Measurements from ENCODE around the gene GAREM1. TPM values are rescaled to one million over a fixed set of nuclear protein-coding genes. Genes with fewer than 3 reads are reported as not detected.

The GAREM1 gene
- total RNA-seq, 1 experiment from 2014 or later = 4.7 TPM

GRCh38 chr18:32393407-32393806 is 77.3 kb downstream of the GAREM1 start:
- CTCF ChIA-PET = no interaction called here
- in situ Hi-C loops (cut with HindIII; ENCODE audit: low pct_unique_long_range_greater_than_20kb, low sequenced_read_pairs) = no loop called here
- POLR2A ChIA-PET = no interaction called here

GRCh38 chr18:32391126-32391525 is 79.6 kb downstream of the GAREM1 start:
- DNase-seq (ENCODE audit: low read depth, low spot score) (no peak), ATAC-seq (no peak)
- Histone ChIP-seq H3K36me3 (ENCODE audit: control insufficient read depth, insufficient read depth, low read length) (no peaks in the 10 kb centered on the region), H3K4me3 (ENCODE audit: low read depth in 2 of 2, low read length in 2 of 2) (no peak overlapping the region), H3K27ac (ENCODE audit: low read length) (no peak overlapping the region), H3K9me3 (ENCODE audit: control insufficient read depth, insufficient read depth, low read depth, low read length) (no peaks in the 10 kb centered on the region; the same call in 1 of the 2 replicates), H3K4me1 (ENCODE audit: control insufficient read depth, insufficient read depth, low read length) (no peaks in the 10 kb centered on the region), H3K27me3 (ENCODE audit: control insufficient read depth, insufficient read depth, low read length) (no peaks in the 10 kb centered on the region)
- intact Hi-C loops (cut with micrococcal nuclease; ENCODE audit: unreplicated experiment) = loop anchor here (10.0 kb wide), 1 partner anchor 64 kb away; no protein-coding TSS in a partner anchor
- no TSS peak for BruUV-seq (replicated peaks)
- in situ Hi-C loops (cut with HindIII; ENCODE audit: low pct_unique_long_range_greater_than_20kb, low sequenced_read_pairs) = no loop called here
- TF ChIP-seq REST (IDR thresholded peaks at IDR 0.05; ENCODE audit: insufficient read depth in 1 of 2, low read depth in 2 of 2, low read length in 1 of 2) = no peak
- TF ChIP-seq CTCF (IDR thresholded peaks at IDR 0.05) = no peak
- TF ChIP-seq SIN3A (IDR thresholded peaks at IDR 0.05; ENCODE audit: borderline replicate concordance, insufficient read depth, low read depth, low read length) = no peak
- no peak for TF ChIP-seq TCF7L2 (IDR thresholded peaks at IDR 0.05; ENCODE audit: low read depth, low read length)
- no peak for TF ChIP-seq POLR2AphosphoS5 (IDR thresholded peaks at IDR 0.05; ENCODE audit: low read depth, low read length)
- ChIA-PET CTCF (interaction anchor here (0.6 kb wide), 1 partner anchor 79 kb away, joined by 3 read pairs; the partner anchor contains the start of gene GAREM1), POLR2A (no interaction called here)

More at GRCh38 chr18:32393407-32393806, 77.3 kb downstream of the GAREM1 start:
- intact Hi-C loops (cut with micrococcal nuclease; ENCODE audit: unreplicated experiment) = loop anchor here (10.0 kb wide), 1 partner anchor 61 kb away; no protein-coding TSS in a partner anchor
- Histone ChIP-seq H3K27ac (ENCODE audit: low read length) (no peak overlapping the region), H3K36me3 (ENCODE audit: control insufficient read depth, insufficient read depth, low read length) (no peaks in the 10 kb centered on the region), H3K9me3 (ENCODE audit: control insufficient read depth, insufficient read depth, low read depth, low read length) (no peaks in the 10 kb centered on the region; the same call in 1 of the 2 replicates), H3K27me3 (ENCODE audit: control insufficient read depth, insufficient read depth, low read length) (no peaks in the 10 kb centered on the region), H3K4me1 (ENCODE audit: control insufficient read depth, insufficient read depth, low read length) (no peaks in the 10 kb centered on the region), H3K4me3 (ENCODE audit: low read depth in 2 of 2, low read length in 2 of 2) (no peak overlapping the region)
- DNase-seq (ENCODE audit: low read depth, low spot score) (no peak), ATAC-seq (no peak)
- no TSS peak for BruUV-seq (replicated peaks)
- TF ChIP-seq SIN3A (IDR thresholded peaks at IDR 0.05; ENCODE audit: borderline replicate concordance, insufficient read depth, low read depth, low read length) (no peak), CTCF (IDR thresholded peaks at IDR 0.05) (no peak), POLR2AphosphoS5 (IDR thresholded peaks at IDR 0.05; ENCODE audit: low read depth, low read length) (no peak), TCF7L2 (IDR thresholded peaks at IDR 0.05; ENCODE audit: low read depth, low read length) (no peak), REST (IDR thresholded peaks at IDR 0.05; ENCODE audit: insufficient read depth in 1 of 2, low read depth in 2 of 2, low read length in 1 of 2) (no peak)

All from Panc1 (cell line).